Measurements from ENCODE around the gene TBC1D22A. TPM values are rescaled to one million over a fixed set of nuclear protein-coding genes. Genes with fewer than 3 reads are reported as not detected.

Gene TBC1D22A
- total and polyA plus RNA-seq, 2 experiments from 2014 or later, result 16.6 to 18.5 TPM

DNA sequence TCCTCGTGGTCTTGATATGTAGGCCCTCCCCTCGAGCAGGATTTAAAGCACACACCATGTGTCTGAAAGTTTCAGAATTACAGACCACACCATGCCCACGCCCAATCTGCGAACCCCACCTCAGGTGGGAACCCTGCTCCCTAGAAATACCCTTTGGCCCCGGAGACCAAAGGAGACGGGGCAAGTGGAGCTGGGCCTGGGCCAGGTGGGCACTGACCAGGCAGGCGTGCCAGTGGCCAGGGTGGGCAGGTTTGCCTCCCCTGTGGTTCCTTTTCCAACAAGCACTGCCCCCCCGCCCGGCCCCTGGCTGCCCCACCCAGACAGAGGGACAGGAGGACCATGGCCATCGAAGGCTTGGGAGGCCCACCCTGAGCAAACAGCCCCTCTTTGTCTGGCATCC is 400.4 kb downstream of the TBC1D22A start:
- TF ChIP-seq, protein P1, sequence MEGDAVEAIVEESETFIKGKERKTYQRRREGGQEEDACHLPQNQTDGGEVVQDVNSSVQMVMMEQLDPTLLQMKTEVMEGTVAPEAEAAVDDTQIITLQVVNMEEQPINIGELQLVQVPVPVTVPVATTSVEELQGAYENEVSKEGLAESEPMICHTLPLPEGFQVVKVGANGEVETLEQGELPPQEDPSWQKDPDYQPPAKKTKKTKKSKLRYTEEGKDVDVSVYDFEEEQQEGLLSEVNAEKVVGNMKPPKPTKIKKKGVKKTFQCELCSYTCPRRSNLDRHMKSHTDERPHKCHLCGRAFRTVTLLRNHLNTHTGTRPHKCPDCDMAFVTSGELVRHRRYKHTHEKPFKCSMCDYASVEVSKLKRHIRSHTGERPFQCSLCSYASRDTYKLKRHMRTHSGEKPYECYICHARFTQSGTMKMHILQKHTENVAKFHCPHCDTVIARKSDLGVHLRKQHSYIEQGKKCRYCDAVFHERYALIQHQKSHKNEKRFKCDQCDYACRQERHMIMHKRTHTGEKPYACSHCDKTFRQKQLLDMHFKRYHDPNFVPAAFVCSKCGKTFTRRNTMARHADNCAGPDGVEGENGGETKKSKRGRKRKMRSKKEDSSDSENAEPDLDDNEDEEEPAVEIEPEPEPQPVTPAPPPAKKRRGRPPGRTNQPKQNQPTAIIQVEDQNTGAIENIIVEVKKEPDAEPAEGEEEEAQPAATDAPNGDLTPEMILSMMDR (IDR thresholded peaks at IDR 0.05; ENCODE audit: low read depth, low read length), result no peak
- no peaks in the 10 kb centered on the region for H3K4me1 ChIP-seq (ENCODE audit: low read depth)

DNA sequence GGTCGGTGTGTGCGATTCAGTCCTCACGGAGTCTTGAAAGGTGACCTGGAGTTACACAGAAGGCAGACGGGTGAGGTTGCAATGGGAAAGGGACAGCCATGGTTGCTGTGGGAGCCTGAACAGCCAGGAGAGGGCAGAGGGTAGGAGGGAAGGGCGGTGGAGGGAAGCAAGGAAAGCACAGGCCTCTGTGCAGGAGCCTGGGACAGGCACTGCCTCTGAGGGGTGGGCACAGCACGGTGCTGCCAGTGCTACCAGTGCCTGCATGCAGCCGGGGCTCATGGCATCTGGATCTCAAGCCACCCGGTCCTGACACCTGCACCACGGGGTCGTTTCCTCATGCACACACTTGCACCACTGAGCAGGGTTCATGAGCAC is 401.0 kb downstream of the TBC1D22A start:
- H3K4me1 ChIP-seq (ENCODE audit: low read depth), result no peaks in the 10 kb centered on the region
- H3K4me3 ChIP-seq, result no peak overlapping the region
- no peak for DNase-seq (ENCODE audit: low read depth in 1 of 2, low spot score in 1 of 2)
- no peaks in the 10 kb centered on the region for H3K27me3 ChIP-seq
- TF ChIP-seq, protein P1 (IDR thresholded peaks at IDR 0.05; ENCODE audit: low read depth, low read length), result no peak
- H3K27ac ChIP-seq, result no peak overlapping the region
- no peaks in the 10 kb centered on the region for H3K9me3 ChIP-seq (ENCODE audit: low read depth)
- no peaks in the 10 kb centered on the region for H3K36me3 ChIP-seq

More for the DNA sequence above, 400.4 kb downstream of the TBC1D22A start:
- Histone ChIP-seq H3K27me3 (no peaks in the 10 kb centered on the region), H3K9me3 (ENCODE audit: low read depth) (no peaks in the 10 kb centered on the region), H3K36me3 (no peaks in the 10 kb centered on the region), H3K4me3 (no peak overlapping the region), H3K27ac (no peak overlapping the region)
- DNase-seq (ENCODE audit: low read depth in 1 of 2, low spot score in 1 of 2), result no peak

DNA sequence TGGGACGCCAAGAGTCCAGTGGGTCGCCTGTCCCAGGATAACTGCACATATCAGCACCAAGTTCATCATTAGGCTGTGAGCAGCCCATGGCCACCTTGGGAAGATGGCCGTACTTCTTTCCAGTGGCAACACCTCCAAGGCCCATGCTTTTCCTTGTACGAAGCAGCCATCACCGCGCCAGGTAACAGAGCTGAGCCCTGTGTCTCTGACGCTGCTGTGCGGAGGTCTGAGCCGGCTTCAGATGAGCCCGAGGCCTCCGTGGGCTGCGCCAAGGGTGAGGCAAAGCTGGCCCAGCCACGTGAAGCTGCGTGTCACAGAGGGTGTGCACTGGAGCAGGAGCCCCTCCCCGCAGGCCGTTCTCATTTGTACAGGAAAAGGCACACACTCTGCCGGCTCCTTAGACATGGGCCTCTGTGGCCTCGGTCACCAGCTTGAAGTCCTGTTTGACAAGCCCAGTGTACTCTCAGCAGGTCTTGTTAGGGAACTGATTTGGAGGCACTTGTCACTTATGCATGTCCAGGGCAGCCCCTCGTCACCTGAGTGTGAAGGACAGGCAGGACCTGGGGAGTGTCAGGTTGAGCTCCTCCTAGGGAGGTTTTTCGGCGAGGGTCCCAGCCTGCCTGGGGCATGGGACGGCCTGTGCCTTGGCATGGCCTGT is 401.5 kb downstream of the TBC1D22A start:
- Histone ChIP-seq H3K36me3 (no peaks in the 10 kb centered on the region), H3K27me3 (no peaks in the 10 kb centered on the region), H3K4me1 (ENCODE audit: low read depth) (no peaks in the 10 kb centered on the region), H3K4me3 (no peak overlapping the region), H3K27ac (no peak overlapping the region), H3K9me3 (ENCODE audit: low read depth) (no peaks in the 10 kb centered on the region)
- DNase-seq (ENCODE audit: low read depth in 1 of 2, low spot score in 1 of 2), result no peak
- TF ChIP-seq, protein P1 (IDR thresholded peaks at IDR 0.05; ENCODE audit: low read depth, low read length), result no peak

DNA sequence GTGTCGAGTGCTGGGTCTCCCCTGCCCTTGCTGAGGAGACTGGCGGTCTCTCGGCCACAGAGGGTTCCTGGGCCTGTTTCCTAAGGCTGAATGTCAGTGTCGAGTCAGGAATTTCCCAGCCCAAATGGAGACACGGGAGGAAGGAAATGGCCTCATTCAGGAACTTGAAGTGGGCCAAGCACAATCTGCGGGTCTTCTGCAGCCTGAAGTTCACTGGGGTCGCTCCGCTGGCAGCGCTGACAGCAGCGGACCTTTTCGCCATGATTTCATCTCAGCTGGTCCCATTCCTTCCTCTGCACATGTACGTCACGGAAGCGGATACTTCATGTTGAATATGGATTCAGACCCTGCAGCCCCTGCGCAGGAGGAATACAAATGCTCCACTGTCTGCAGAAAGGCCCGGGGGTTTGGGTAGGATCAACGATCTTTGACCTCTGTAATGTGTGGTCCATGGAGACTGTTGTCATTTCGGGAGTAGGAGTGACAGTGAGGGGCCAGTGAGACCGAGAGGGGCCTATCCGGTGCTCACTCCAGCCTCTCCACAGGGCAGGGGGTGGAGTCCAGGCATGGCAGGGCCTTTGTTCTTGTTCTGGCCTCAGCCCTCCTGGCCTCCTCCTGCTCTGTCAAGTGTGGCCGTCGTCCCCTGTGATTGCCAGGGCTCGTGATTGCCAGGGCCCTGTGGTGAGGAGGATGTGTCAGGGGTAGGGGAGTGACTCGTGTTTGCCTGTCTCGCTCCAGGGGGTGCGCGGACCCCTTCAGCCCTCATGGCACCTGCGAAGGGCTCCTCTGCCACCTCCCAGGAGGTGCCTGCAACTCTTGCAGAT is 402.3 kb downstream of the TBC1D22A start:
- Histone ChIP-seq H3K36me3 (no peaks in the 10 kb centered on the region), H3K4me1 (ENCODE audit: low read depth) (no peaks in the 10 kb centered on the region), H3K27ac (no peak overlapping the region), H3K27me3 (no peaks in the 10 kb centered on the region), H3K4me3 (no peak overlapping the region), H3K9me3 (ENCODE audit: low read depth) (no peaks in the 10 kb centered on the region)
- DNase-seq (ENCODE audit: low read depth in 1 of 2, low spot score in 1 of 2), result no peak
- TF ChIP-seq, protein P1 (IDR thresholded peaks at IDR 0.05; ENCODE audit: low read depth, low read length), result no peak

DNA sequence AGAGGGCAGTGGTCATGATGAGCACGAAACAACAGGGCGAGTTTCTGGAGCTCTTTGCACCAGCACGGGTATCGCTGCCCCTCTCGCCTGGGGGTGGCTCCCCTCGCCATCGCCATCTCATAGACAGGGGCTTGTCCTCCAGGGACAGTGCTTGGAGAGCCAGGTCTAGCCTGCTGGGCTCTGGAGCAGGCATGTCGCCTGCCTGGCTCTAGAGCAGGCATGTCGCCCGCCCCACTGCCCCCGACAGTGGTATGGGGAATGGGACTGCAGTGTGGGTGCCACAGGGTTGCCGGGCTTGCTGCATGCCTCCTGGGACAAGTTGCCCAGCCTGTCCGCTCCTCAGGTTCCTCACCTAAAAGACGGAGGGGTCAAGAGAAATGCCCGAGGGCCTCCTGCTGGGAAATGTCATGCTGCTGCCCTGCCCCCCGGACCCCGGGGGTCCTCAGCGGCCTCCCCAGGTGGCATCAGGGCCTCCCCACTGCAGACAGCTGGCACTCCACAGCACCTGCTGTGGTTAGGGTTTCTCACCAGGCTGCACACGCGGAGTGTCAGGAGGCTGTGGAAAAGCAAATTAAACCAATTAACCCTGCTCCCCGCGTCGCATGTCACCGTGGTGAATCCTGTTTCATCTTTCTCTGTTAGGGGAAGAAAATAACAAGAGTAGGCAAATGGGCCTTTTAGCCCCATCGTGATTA is 403.0 kb downstream of the TBC1D22A start:
- TF ChIP-seq, protein P1 (IDR thresholded peaks at IDR 0.05; ENCODE audit: low read depth, low read length), result no peak
- Histone ChIP-seq H3K4me3 (no peak overlapping the region), H3K36me3 (no peaks in the 10 kb centered on the region), H3K4me1 (ENCODE audit: low read depth) (no peaks in the 10 kb centered on the region), H3K27ac (no peak overlapping the region), H3K9me3 (ENCODE audit: low read depth) (no peaks in the 10 kb centered on the region), H3K27me3 (no peaks in the 10 kb centered on the region)
- DNase-seq (ENCODE audit: low read depth in 1 of 2, low spot score in 1 of 2), result no peak

Data from cardiac muscle cell (in vitro differentiated cells and primary cell).